OCI-M1 (cell line): ENCODE measurements around the gene GSDMA.
"Not testable (repeated sequence)": the region's sequence is repeated elsewhere in the genome, so short reads cannot be mapped to it uniquely, and the experiment has no call there.

Experiments
- DNase-seq: peaks from one replicate; lab custom pipeline; 2025; lab: John Stamatoyannopoulos, UW

Gene GSDMA

GRCh38 chr17:39997543-39997942 is 34.7 kb downstream of the GSDMA start:
- no peak for DNase-seq

DNA sequence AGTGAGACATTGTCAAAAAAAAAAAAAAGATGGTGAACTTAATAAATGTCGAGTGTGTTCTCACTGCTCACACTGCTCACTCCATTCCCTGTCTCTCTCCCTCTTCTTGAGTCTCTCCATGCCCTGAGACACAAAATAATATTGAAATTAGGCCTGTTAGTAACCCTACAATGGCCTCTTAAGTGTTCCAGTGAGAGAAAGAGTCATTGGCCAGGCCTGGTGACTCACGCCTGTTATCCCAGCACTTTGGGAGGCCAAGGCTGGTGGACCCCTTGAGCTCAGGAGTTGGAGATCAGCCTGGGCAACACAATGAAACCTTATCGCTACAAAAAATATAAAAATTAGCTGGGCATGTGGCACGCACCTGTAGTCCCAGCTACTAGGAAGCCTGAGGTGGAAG is 36.3 kb downstream of the GSDMA start:
- no peak for DNase-seq

DNA sequence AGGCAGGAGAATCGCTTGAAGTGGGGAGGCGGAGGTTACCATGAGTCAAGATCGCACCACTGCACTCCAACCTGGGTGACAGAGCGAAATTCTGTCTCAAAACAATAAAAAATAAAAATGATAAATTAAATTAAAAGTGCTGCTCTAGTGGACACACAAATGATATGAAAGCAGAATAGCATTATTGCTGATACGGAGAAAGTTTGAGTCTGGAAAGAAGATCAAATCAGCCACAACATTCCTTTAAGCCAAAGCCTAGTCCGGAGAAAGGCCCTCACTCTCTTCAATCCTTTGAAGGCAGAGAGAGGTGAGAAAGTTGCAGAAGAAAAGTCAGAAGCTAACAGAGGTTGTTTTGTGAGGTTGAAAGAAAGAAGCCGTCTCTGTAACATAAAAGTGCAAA is 37.4 kb downstream of the GSDMA start:
- no peak for DNase-seq

DNA sequence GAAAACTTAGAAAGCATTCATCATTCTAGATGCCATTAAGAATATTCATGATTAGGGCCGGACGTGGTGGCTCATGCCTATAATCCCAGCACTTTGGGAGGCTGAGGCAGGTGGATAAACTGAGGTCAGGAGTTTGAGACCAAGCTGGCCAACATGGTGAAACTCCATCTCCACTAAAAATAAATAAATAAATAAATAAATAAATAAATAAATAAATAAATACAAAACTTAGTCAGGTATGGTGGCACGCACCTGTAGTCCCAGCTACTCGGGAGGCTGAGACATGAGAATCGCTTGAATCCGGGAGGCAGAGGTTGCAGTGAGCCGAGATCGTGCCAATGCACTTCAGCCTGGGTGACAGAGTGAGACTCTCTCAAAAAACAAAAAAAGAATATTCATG is 38.5 kb downstream of the GSDMA start:
- DNase-seq = not testable (repeated sequence)

- DNase-seq = no peak
Measured at GRCh38 chr17:40004072-40004471, 41.3 kb downstream of the GSDMA start.

DNA sequence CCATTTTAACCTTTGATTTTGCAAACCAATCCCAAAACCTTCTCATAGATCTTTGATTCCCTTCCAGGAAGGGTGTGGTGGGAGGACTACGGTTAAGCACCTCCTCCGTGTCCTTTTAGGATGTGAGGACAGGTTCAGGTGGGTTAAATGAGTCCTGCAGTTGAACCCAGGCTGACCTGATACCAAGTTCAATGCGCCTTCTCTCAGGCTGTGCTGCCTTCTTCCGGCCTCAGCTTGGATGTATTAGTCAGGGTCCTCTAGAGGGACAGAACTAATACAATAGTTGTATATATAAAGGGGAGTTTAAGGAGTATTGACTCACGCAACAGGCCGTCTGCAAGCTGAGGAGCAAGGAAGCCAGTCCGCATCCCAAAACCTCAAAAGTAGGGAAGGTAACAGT is 41.9 kb downstream of the GSDMA start:
- DNase-seq = no peak

DNA sequence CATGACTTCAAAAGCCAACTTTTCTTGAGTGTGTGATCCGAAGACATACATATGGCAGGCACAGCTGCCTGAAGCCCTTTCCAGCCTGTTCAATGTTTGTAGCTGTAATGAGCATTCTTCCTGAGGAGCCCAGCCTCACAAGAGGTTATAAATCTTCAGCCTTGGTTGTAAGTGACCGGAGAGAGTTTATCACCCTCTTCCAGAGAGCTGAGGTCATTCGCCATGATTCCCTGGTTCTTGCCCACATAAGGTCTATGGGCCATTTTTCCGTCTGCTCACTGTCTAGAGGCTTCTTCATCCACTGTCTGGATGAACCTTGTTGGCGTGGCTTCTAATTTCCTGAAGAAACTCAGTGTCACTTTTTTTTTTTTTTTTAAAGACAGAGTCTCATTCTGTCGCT is 42.7 kb downstream of the GSDMA start:
- DNase-seq = no peak

DNA sequence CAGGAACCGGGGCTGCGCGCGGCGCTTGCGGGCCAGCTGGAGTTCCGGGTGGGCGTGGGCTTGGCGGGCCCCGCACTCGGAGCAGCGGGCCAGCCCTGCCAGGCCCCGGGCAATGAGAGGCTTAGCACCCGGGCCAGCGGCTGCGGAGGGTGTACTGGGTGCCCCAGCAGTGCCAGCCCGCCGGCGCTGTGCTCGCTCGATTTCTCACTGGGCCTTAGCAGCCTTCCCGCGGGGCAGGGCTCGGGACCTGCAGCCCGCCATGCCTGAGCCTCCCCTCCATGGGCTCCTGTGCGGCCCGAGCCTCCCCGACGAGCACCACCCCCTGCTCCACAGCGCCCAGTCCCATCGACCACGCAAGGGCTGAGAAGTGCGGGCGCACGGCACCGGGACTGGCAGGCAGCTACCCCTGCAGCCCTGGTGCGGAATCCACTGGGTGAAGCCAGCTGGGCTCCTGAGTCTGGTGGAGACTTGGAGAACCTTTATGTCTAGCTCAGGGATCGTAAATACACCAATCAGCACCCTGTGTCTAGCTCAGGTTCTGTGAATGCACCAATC is 48.2 kb downstream of the GSDMA start:
- not testable (repeated sequence) for DNase-seq

DNA sequence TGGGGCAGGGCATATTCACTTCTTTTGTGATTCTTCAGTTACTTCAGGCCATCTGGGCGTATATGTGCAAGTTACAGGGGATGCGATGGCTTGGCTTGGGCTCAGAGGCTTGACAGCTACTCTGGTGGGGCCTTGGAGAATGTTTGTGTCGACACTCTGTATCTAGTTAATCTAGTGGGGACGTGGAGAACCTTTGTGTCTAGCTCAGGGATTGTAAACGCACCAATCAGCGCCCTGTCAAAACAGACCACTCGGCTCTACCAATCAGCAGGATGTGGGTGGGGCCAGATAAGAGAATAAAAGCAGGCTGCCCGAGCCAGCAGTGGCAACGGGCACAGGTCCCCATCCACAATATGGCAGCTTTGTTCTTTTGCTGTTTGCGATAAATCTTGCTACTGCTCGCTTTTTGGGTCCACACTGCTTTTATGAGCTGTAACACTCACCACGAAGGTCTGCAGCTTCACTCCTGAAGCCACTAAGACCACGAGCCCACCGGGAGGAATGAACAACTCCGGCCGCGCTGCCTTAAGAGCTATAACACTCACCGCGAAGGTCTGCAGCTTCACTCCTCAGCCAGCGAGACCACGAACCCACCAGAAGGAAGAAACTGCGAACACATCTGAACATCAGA is 49.3 kb downstream of the GSDMA start:
- not testable (repeated sequence) for DNase-seq

GRCh38 chr17:40014375-40014980 is 51.7 kb downstream of the GSDMA start:
- no peak for DNase-seq

GRCh38 chr17:40015005-40015997 is 52.5 kb downstream of the GSDMA start, which contains the start of gene CSF3:
Gene CSF3, plus strand, starts transcription at chr17:40015440. Its CDS starts 35 bp downstream, at chr17:40015475.
- DNase-seq = no peak

- no peak for DNase-seq
Measured at GRCh38 chr17:40015998-40016985, 53.5 kb downstream of the GSDMA start.

DNA sequence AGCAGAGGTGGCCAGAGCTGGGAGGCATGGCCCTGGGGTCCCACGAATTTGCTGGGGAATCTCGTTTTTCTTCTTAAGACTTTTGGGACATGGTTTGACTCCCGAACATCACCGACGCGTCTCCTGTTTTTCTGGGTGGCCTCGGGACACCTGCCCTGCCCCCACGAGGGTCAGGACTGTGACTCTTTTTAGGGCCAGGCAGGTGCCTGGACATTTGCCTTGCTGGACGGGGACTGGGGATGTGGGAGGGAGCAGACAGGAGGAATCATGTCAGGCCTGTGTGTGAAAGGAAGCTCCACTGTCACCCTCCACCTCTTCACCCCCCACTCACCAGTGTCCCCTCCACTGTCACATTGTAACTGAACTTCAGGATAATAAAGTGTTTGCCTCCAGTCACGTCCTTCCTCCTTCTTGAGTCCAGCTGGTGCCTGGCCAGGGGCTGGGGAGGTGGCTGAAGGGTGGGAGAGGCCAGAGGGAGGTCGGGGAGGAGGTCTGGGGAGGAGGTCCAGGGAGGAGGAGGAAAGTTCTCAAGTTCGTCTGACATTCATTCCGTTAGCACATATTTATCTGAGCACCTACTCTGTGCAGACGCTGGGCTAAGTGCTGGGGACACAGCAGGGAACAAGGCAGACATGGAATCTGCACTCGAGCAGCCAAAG is 54.7 kb downstream of the GSDMA start:
- DNase-seq = no peak

- no peak for DNase-seq
Measured at GRCh38 chr17:40018211-40019121, 55.7 kb downstream of the GSDMA start.

GRCh38 chr17:40019140-40019991 is 56.6 kb downstream of the GSDMA start:
- no peak for DNase-seq

GRCh38 chr17:40020146-40020545 is 57.3 kb downstream of the GSDMA start:
- no peak for DNase-seq

GRCh38 chr17:40021451-40021971 is 58.7 kb downstream of the GSDMA start:
- DNase-seq = no peak

DNA sequence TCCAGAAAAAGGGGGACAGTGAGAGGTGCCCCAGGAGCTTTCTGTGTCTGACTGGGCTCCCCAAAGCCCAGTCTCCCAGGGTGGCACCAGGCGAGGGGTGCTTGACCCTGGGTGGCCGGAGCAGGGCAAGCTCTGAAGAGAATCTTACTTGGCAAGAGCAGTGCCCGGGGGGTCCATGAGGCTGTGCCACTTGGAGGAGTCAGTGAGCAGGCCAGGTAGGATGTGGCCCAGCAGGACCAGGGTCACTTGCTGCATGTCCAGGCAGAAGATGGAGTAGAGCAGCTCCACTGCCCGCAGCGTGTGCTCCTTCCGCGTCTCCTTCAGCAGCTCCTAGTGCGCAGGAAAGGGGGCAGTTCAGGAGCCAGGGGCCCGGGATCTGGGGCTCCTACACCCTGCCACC is 59.7 kb downstream of the GSDMA start:
- DNase-seq = no peak
